NCI-H2196 treated with DMSO at 0.1 percent for 48 hours (cell line): Measurements from ENCODE around the gene DENND6A.
A peak's percentile ranks its signal among the peaks of the same experiment; 100 is the strongest.
"Not testable (repeated sequence)": the region's sequence is repeated elsewhere in the genome, so short reads cannot be mapped to it uniquely, and the experiment has no call there.

ENCODE experiments used
- DNase-seq: peaks from one replicate; lab custom pipeline; 2025; ENCODE audit not compliant: unreplicated experiment; lab: John Stamatoyannopoulos, UW

Gene DENND6A

DNA sequence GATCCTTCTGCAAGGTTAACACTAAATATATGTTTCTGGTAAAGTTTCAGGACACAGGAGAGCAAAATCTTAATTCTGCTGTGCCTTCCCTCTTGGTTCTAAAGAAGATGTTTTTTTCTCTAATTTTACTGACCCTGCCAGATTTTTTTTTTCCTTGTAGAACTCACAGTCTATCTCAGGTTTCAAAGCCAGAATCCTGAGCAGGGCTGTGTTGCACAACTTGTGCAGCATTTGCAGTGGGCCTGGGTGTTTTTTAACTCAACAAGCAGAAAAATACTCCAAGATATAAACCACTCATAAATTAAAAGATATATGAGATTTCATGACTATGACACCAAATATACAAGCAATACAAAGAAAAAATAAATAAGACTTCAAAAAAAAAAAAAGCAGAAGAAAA, 55.5 kb downstream of the DENND6A start:
- DNase-seq: no peak

DNA sequence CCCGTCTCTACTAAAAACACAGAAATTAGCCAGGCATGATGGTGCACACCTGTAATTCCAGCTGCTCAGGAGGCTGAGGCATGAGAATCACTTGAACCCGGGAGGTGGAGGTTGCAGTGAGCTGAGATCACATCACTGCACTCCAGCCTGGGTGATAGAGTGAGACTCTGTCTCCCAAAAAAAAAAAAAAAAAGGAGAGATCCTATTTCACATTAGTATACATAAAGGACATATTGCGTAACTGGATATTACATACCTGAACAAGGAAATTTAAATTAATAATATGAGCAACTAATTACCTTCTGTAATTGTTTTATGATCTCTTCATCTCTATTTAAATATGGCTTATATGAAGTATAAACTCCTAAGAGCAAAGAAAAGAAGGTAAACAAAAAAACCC, 58.6 kb downstream of the DENND6A start:
- not testable (repeated sequence) for DNase-seq

DNA sequence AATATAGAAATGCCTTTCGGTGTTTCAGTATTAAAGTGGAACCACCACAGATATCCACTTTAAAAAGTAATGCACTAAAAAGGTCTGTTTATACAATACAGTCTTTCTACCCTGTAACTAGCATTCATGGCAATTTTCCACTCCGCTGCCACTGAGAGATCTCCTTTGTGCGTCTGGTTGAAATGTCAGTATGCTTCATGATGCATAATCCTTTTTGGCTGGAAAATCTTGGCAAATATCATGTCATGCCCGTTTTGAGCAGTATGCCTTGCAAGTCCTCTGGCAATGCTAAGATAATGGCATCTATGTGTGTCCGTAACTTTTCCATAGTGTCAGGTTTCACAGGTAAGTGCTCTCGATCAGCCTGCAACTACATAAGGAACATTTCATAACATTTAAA, 64.9 kb downstream of the DENND6A start:
- no peak for DNase-seq

DNA sequence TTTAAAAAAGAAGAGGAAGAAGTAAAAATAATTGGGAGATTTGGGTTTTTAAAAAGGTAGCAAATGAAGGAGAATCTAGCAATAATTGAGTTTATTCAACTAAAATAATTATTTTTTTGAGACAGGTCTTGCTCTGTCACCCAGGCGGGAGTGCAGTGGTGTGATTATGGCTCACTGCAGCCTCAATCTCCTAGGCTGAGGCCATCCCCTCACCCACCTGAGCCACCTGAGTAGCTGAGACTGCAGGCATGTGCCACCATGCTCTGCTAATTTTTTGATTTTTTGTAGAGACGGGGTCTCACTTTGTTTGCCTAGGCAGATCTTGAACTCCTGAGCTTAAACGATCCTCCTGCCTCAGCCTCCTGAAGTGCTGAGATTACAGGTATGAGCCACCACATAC, 68.1 kb downstream of the DENND6A start:
- no peak for DNase-seq

DNA sequence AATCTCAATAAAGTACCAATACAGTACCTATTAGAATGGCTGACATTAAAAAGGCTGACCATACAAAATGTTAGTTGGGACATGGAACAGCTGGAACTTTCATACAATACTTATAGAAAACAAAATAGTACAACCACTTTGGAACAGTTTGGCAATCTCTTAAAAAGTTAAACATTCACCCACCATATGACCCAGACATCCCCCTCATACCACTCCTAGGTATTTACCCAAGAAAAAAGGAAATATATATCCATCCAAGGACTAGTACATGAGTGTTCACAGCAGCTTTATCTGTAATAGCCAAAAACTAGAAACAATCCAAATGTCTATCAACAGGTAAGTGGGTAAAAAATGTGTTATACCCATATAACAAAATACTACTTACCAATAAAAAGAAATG, 70.5 kb downstream of the DENND6A start:
- no peak for DNase-seq

DNA sequence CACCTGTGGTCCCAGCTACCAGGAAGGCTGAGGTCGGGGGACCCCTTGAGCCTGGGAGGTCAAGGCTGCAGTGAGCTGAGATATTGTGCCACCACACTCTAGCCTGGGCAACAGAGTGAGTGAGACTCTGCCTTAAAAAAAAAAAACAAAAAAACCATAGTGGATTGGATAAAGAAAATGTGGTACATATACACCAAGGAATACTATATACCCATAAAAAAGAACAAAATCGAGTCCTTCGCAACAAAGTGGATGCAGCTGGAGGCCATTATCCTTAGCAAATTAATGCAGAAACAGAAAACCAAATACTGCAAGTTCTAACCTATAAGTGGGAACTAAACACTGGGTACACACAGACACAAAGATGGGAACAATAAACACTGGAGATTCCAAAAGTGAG, 75.1 kb downstream of the DENND6A start:
- no peak for DNase-seq

DNA sequence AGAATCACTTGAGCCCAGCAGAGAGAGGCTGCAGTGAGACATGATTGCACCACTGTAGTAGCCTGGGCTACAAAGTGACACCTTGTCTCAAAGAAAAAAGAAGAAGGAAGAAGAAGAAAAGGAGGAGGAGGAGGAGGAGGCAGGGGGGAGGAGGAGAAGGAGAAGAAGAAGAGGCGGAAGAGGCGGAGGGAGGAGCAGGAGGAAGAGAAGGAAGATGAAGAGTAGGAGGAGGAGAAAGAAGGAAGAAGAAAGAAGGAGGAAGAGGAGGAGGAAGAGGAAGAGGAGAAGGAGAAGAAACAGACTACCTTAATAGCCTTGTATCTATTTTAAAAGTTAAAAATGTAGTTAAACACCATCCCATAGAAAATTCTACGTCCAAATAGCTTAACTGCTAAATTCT, 76.6 kb downstream of the DENND6A start:
- DNase-seq: no peak

DNA sequence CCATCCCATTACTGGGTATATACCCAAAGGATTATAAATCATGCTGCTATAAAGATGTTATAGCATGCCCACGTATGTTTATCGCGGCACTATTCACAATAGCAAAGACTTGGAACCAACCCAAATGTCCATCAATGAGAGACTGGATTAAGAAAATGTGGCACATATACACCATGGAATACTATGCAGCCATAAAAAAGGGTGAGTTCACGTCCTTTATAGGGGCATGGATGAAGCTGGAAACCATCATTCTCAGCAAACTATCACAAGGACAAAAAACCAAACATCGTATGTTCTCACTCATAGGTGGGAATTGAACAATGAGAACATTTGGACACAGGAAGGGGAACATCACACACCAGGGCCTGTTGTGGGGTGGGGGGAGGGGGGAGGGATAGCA, 81.0 kb downstream of the DENND6A start:
- not testable (repeated sequence) for DNase-seq

DNA sequence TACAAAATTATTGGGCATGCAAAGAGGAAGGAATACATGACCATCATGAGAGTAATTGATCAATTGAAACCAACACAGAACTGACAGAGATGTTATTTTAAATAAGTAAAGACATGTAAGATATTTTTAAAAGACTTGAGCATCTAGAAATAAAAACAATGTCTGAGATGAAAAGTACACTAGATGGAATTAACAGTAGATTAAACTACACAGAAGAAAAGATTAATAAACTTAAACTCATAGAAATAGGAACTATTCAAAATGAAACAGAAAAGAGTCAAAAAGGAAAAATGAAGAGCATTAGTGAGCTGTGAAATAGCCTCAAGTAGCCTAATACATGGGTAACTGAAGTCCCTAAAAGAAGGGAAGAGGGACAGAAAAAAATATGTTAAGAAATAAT, 87.2 kb downstream of the DENND6A start:
- no peak for DNase-seq

DNA sequence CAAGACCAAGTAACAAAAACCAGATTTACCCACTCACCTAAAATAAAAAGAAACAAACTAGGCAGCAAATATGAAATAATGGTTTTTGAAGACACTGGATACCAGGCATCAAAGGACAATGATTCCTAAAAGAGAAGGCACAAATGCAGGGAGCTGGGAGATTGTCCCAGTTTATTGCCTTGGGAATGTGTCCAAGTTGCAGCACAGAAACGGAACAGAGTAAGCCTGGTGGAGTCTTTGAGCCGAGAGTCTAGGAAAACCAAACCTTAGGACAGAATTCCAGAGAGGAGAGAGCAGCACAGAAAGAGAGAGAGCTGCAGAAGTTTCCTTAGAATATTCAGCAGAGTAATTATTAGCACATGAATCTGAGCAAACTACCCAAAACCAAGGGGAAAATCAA, 87.9 kb downstream of the DENND6A start:
- no peak for DNase-seq

DNA sequence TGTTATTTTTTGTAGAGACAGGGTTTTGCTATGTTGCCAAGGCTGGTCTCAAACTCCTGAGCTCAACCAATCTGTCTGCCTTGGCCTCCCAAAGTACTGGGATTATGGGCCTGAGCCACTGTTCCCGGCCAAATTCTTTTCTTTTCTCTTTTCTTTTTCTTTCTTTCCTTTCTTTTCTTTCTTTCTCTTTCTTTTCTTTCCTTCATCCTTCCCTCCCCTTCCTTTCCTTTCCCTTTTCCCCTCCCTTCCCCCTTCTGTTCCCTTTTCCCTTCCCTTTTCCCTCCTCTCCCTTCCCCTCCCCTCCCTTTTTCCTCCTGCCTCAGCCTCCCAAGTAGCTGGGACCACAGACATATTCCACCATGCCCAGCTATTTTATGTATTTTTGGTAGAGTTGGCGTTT, 92.7 kb downstream of the DENND6A start:
- no peak for DNase-seq

DNA sequence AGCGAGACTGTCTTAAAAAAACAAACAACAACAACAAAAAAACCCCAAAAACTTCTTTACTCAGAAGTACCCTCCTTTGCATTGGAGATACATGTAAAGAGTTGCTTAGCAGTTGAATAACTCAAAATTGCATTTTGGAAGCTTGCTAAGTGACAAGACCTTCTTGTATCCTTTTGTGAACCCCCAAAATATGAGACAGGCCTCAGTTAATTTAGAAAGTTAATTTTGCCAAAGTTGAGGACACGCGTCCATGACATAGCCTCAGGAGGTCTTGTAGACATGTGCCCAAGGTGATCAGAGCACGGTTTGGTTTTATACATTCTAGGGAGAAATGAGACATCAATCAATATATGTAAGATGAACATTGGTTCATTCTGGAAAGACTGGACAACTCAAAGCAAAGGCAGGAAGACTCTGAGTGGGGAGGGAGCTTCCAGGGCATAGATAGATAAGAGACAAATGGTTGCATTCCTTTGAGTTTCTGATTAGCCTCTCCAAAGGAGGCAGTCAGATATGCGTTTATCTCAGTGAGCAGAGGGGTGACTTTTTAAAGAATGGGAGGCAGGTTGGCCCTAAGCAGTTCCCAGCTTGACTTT, 94.0 kb downstream of the DENND6A start:
- no peak for DNase-seq

DNA sequence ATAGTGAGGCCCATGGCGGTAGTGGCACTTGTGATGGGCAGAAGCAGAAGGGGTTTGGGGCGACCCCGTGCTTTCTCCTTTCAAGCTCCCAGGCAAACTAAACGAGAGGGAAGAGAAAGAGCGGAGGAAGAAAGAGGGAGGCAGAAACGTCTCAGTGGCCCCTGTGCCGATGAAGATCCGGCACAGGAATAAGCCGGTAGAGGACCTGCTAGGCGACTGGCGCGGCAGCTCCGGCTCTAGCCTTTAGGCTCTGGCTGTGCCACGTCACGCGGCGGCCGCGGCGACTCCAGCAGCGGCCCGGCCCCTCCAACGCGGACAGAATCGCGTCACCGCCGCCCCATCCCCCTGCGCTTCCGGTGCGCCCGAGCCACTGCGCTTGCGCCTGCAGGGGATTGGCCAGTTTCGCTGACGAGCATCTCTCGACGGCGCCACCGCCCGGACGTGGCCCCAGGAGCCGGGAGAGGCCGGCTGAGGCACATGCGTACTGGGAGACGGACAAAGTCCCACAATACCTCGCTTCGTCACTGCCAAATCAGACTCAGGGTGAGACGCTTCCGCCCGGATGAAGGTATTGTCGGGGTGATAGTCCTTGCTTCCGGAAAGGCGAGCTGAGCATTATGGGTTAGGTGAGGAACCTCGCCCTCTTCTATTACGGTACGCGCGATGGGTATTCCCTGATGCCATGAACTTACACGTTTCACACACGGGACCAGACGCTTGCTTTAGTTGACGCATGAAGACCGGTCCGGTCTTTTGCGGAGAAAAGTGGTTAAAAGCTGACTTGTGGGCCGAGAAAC, 95.6 kb downstream of the DENND6A start, which contains the start of gene ARF4:
TSS of gene ARF4 (minus strand) at position 218 of the 797 bp plus-strand sequence. CDS start at position 14, 204 bp downstream.
- peak; percentile 88 for DNase-seq

DNA sequence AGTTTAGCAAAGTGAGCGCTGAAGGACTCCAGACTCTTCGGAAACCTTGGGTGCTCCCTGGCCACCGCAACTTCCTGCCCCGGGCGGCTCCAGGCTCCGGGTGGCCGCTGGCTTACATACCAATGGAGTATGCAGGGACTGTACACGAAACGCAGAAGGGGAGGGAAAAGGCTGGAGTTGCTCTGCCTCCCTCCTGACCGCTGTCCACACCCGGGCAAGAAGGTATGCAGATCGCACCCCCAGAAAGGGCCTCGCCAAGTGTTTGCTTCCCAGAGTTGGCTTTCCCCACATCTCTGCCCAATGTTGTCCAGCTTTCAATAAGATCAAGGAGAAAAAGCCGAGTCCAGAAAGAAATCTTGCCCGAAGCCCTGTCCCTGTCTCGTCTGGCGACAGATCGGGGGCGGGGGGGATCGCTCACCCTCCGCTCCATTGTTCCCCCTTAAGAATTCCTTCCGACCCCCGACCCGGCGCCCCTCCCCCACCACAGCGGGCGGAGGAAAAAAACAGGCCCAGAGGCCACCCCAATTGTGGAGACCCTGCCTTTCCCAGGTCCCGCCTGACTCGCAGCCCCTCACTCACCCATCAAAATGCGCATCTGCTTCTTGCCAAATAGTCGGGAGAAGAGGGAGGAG, 96.3 kb downstream of the DENND6A start:
- DNase-seq: no peak

DNA sequence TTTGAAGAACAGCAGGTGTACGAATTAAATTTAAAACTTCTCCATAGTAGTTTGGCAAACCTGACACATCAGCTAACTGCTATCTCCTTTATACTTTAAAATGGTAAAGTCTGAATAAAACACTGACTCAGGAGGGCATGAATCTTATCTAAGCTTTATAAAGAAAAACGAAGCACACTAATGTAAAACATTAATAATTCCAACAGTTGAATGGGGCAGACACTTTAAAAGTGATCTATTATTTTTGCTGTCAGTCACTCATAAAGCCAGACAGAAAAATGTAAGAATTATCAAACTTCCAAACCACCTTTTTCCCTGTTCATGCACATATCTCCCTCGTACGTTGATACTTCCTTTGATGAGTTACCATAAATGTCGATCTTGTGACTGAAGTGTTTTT, 98.3 kb downstream of the DENND6A start:
- DNase-seq: no peak

DNA sequence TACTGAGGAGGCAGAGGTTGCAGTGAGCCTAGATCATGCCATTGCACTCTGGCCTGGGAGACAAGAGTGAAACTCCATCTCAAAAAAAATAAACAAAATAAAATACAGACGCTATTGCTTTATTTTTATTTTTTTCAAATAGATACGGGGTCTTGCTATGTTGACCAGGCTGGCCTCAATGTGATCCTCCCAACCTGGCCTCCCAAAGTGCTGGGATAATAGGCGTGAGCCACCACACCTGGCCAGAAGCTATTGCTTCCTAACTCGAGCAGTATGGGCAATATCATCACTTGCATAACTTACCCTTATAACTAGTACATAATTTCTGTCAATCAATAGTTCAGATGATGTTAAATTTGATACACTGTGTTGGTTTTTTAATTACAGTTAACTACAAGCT, 98.7 kb downstream of the DENND6A start:
- no peak for DNase-seq

DNA sequence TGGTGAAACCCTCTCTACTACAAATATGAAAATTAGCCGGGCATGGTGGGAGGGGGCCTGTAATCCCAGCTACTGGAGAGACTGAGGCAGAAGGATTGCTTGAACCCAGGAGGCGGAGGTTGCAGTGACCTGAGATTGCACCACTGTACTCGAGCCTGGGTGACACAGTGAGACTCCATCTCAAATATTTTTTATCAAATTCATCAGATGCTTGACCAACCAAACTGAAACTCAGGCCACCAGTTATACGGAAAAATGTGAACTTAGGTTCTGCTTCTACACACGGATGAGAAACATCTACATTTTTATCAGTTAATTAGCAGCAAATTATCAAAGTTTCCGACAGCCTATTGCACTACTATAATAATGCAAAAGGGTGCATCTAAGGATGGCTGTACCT, 100.6 kb downstream of the DENND6A start:
- no peak for DNase-seq

DNA sequence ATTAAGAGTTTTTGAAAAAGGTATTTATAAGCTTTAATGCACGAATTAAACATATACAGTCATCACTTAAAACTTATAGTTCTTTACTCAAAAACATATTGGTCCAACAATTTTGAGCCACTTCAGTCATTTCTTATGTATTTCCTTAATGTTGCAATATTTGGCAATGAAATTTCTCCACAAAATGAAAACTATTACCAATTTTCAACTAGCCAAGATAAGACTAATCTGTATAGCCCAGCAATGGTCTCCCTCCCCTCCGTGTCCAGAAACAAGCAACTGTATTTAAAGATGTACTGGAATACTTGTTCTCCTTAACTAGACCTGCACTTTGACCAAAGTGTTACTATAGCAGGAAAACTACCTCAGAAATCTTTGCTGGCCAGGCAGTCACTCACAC, 105.0 kb downstream of the DENND6A start:
- no peak for DNase-seq

DNA sequence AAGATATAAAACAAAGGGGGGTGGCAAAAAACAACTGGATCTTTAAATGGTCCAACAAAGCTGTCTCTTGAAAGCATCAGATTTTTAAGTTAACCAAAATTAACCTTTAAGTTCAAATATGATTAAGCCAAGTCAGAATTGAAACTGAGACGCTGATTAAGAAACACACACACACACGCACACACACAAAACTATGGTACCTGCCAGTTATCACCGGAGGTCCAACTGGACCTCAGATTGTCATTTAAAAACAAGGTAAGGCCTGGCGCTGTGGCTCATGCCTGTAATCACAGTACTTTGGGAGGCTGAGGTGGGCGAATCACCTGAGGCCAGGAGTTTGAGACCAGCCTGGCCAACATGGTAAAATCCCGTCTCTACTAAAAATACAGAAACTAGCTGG, 106.1 kb downstream of the DENND6A start:
- no peak for DNase-seq

DNA sequence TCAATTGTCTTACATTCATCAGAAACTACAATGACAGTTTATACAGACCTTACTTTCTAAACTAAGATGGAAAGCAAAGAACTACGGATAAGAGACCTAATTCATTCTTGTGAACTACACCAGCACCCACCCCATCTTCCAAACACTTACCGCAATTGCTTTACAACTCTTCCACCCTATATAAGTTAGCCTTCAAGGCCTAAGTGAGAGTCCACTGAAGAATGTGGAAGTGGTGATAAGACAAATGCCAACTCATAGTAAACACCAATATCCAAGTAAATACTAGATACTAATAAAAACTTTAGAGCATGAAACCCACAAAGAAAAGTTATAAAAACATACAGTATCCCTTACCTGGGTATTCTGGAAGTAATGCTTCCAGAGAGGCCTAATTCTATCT, 109.3 kb downstream of the DENND6A start:
- no peak for DNase-seq

DNA sequence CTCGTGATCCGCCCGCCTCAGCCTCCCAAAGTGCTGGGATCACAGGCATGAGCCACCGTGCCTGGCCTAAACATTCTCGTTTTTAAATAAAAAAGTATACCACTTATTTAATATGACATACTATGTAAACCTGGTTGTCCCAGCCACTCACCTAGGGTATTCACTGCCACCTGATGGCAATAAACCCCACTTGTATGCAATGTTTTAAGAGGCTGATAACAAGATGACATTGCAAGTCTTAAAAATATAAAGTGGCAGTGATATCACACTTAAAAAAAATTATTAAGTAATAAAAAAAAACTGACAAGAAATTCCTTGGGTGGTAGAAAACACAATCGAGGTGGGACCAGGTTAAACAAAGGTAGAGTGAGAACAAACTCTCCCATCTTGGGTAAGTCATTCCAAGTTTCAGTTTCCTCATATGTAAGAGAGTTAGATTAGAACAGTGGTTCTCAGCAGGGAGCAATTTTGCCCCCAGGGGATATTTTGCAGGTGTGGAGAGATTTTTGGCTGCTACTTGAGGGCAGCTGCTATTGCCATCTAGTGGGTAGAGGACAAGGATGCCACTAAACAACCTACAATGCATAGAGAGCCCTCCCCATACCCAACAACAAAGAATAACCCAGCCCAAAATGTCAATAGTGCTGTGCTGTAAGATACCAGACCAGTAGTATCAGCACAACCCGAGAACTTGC, 110.3 kb downstream of the DENND6A start:
- DNase-seq: no peak

DNA sequence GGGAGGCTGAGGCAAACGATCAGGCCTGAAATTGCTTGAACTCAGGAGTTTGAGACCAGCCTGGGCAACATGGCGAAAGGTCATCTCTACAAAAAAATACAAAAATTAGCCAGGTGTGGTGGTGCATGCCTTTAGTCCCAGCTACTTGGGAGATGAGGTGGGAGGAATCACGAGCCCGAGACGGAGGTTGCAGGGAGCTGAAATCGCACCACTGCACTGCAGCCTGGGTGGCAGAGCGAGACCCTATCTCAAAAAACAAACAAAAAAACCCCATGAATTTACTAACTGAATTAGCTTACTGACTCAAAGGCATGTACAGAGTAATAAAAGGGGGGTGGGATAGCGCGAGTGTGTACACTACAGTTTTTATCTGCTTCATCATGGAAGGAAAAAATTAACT, 115.1 kb downstream of the DENND6A start:
- no peak for DNase-seq
